Lung (tissue), 12 donors: ENCODE data around the gene CETP. TPM values are rescaled to one million over a fixed set of nuclear protein-coding genes. Genes with fewer than 3 reads are reported as not detected.

Source experiments
- ATAC-seq: fragments of 200-7000 bp; cut with Tn5 transposase; one replicate; pipeline ENCODE4 v1.9.1; 2020; ENCODE audit warnings: moderate number of reproducible peaks; ENCODE audit not compliant: insufficient read depth, low FRiP score
- DNase-seq, 3 donors: peaks; one replicate each; pipeline ENCODE4 v3.0.0-alpha.2; 2013 to 2017
- H3K27ac ChIP-seq, 2 donors: one replicate each; pipeline ENCODE4 v1.5.1; 2013; ENCODE audit warnings: mild to moderate bottlenecking in 2 of 2, moderate library complexity in 2 of 2, control low read depth in 1 of 2, inconsistent platforms in 1 of 2, low read depth in 1 of 2, low read length in 1 of 2
- H3K27me3 ChIP-seq, 3 donors: one replicate each; pipeline ENCODE4 v1.5.1; 2013; ENCODE audit warnings: low read length in 2 of 3; ENCODE audit not compliant: control insufficient read depth in 3 of 3, insufficient read depth in 3 of 3
- H3K36me3 ChIP-seq, 4 donors: one replicate each; pipeline ENCODE4 v1.5.1; 2013; ENCODE audit warnings: low read length in 4 of 4, mild to moderate bottlenecking in 1 of 4, moderate library complexity in 1 of 4; ENCODE audit not compliant: control insufficient read depth in 4 of 4, insufficient read depth in 4 of 4
- H3K4me1 ChIP-seq, 5 donors: one replicate each; pipeline ENCODE4 v1.5.1; 2013; ENCODE audit warnings: low read length in 5 of 5, mild to moderate bottlenecking in 2 of 5, moderate library complexity in 1 of 5; ENCODE audit not compliant: control insufficient read depth in 5 of 5, insufficient read depth in 5 of 5
- H3K4me3 ChIP-seq: one replicate; pipeline ENCODE4 v1.5.1; 2013; ENCODE audit warnings: mild to moderate bottlenecking, control low read depth, moderate library complexity
- H3K9ac ChIP-seq, 2 donors: one replicate each; pipeline ENCODE4 v1.5.1; 2013; ENCODE audit warnings: low read length in 2 of 2, control low read depth in 1 of 2; ENCODE audit not compliant: insufficient read depth in 1 of 2
- H3K9me3 ChIP-seq, 4 donors: one replicate each; pipeline ENCODE4 v1.5.1; 2013; ENCODE audit warnings: low read length in 3 of 4, mild to moderate bottlenecking in 1 of 4, moderate library complexity in 1 of 4; ENCODE audit not compliant: control insufficient read depth in 4 of 4, insufficient read depth in 3 of 4
- CTCF ChIP-seq: IDR thresholded peaks from 2 replicates; pipeline ENCODE4 v1.5.1; 2012; ENCODE audit warnings: mild to moderate bottlenecking; ENCODE audit errors: control extremely low read depth, extremely low read depth
- WGBS, 2 donors: extraction: QIAGEN DNeasy Blood & Tissue Kit; methylation state at CpG; one replicate each; pipeline ENCODE4 v1.1.7; 2013; 5-methylcytosine and 5-hydroxymethylcytosine counted together
- polyA plus RNA-seq, 2 donors: library from polyadenylated mRNA; stranded (reverse); fragments of 200-250 nt; gene quantifications; one replicate each; pipeline ENCODE4 v1.2.1, GENCODE V29; 2013
- total RNA-seq, 2 donors: library from RNA; depleted of rRNA in 1 of 2; stranded (reverse); fragments of >200 nt in 1 of 2; gene quantifications; one replicate each; pipeline ENCODE4 v1.2.1, GENCODE V29; 2014 to 2021
- donor health status: control.
- donor health status: control.
- donor health status: Bipolar disorder and iron deficiency.
- donor health status: healthy.
- donor health status: DM: yes; HTN: yes; CAD: no.

The CETP gene
- total and polyA plus RNA-seq, 4 donors = 0.71 to 8.4 (median 0.83) TPM

DNA sequence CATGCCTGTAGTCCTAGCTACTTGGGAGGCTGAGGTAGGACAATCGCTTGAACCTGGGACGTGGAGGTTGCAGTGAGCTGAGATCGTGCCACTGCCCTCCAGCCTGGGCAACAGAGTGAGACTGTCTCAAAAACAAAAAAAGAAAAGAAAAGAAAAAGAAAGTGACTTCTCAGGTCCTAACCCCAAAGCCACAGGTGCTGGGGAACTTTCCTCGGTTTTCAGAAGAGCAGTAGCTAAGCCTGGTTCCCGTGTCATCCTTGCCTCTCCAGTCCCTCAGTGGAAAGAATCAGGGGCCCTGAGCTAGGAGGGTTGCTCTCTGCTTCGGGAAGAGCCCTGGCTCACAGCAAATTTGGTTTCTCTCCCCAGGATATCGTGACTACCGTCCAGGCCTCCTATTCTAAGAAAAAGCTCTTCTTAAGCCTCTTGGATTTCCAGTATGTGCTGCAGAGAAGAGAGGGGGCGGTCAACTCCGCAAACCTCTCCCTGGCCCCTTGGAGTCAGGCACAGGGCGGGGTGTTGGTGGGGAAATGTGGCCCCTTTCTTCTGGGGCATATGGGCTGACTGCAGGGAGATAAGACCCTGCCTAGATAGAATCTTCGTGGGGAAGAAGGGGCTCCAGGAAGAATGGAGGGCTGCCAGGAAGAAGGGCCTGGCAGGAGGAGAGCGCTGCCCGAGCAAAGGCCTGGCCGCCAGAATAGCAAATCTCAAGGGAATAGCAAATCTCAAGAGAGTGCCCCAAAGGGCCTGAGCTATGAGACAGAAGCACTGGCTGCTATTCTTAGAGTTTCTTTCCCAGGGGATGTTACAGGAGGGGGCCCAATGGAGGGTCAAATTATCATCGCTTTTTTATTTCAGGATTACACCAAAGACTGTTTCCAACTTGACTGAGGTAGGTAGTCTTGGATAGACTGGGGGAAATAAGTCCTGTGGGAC is 19.3 kb downstream of the CETP start:
- peaks cover 0 to 11% (median 0%) of the 10 kb centered on the region in 5 donors for H3K4me1 ChIP-seq
- WGBS, 2 donors = 88% methylated on average over 16 of the region's 16 CpGs
- H3K27ac ChIP-seq = no peak overlapping the region
- H3K36me3 ChIP-seq = peaks cover 0 to 4% (median 0%) of the 10 kb centered on the region in 4 donors
- DNase-seq (no peak), ATAC-seq (no peak)
- no peak overlapping the region for H3K4me3 ChIP-seq
- H3K27me3 ChIP-seq = no peaks in the 10 kb centered on the region
- no peaks in the 10 kb centered on the region for H3K9me3 ChIP-seq
- H3K9ac ChIP-seq = no peak overlapping the region
- TF ChIP-seq CTCF = no peak

DNA sequence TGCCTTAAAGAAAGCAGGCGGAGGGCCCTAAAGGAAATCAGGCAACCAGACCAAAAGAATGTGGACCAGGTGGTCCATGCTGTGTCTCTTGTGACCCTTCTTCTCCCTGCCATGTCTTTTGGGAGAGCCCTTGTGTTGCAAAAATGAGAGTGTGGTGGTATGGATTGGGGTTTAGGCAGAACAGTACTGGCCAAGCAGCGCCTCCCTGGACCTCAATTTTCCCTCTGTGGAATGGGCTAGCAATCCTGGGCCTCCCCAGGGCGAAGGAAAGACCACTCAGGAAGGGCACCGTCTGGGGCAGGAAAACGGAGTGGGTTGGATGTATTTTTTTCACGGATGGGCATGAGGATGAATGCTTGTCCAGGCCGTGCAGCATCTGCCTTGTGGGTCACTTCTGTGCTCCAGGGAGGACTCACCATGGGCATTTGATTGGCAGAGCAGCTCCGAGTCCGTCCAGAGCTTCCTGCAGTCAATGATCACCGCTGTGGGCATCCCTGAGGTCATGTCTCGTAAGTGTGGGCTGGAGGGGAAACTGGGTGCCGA is 20.1 kb downstream of the CETP start:
- no peak for ATAC-seq
- TF ChIP-seq CTCF = no peak
- H3K9me3 ChIP-seq = no peaks in the 10 kb centered on the region
- H3K4me1 ChIP-seq = peaks cover 0 to 19% (median 0%) of the 10 kb centered on the region in 5 donors
- DNase-seq = no peak
- H3K27ac ChIP-seq = no peak overlapping the region
- H3K27me3 ChIP-seq = no peaks in the 10 kb centered on the region
- WGBS, 2 donors = 84 to 89% methylated on average over 12 of the region's 12 CpGs
- H3K9ac ChIP-seq = no peak overlapping the region
- H3K4me3 ChIP-seq = no peak overlapping the region
- peaks cover 0 to 4% (median 0%) of the 10 kb centered on the region in 4 donors for H3K36me3 ChIP-seq

GRCh38 chr16:56982695-56983094 is 20.9 kb downstream of the CETP start:
- WGBS, 2 donors = 96 to 98% methylated on average over 2 of the region's 2 CpGs
- Histone ChIP-seq H3K4me1 (peaks cover 0 to 19% (median 0%) of the 10 kb centered on the region in 5 donors), H3K36me3 (peaks cover 0 to 4% (median 0%) of the 10 kb centered on the region in 4 donors), H3K27me3 (no peaks in the 10 kb centered on the region), H3K27ac (no peak overlapping the region), H3K9ac (no peak overlapping the region), H3K4me3 (no peak overlapping the region), H3K9me3 (no peaks in the 10 kb centered on the region)
- DNase-seq = no peak
- no peak for TF ChIP-seq CTCF
- ATAC-seq = no peak
